Measurements from ENCODE around the gene ATP13A4. TPM values are rescaled to one million over a fixed set of nuclear protein-coding genes. Genes with fewer than 3 reads are reported as not detected.

The ATP13A4 gene
- total RNA-seq, 3 donors from 2014 or later (not counting 1 experiment from before 2014, with no cell fraction given): 1.3 to 3.9 (median 3.6) TPM

DNA sequence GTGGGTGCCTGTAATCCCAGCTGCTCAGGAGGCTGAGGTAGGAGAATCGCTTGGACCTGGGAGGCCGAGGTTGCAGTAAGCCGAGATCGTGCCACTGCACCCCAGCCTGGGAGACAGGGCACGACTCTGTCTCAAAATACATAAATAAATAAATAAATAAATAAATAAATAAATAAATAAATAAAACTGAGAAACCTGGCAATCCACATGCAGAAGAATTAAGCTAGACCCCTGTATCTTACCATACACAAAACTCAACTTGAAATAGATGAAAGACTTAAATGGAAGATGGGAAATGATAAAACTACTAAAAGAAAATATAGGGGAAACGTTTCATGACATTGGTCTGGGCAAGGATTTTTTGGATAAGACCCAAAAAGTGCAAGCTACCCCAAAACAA is 58.0 kb downstream of the ATP13A4 start:
- Histone ChIP-seq H3K4me1 (ENCODE audit: control insufficient read depth, insufficient read depth, low read length) (no peaks in the 10 kb centered on the region), H3K9me3 (ENCODE audit: control insufficient read depth, insufficient read depth, low read length) (no peaks in the 10 kb centered on the region), H3K27me3 (ENCODE audit: control insufficient read depth, insufficient read depth, low read length) (no peaks in the 10 kb centered on the region), H3K27ac (ENCODE audit: low read length) (no peak overlapping the region), H3K4me3 (ENCODE audit: low read length) (no peak overlapping the region), H3K36me3 (ENCODE audit: control insufficient read depth, insufficient read depth, low read length) (no peaks in the 10 kb centered on the region)
- peaks cover 0 to 3% of the 10 kb centered on the region in 2 donors for H3K27me3 Mint-ChIP-seq (ENCODE audit: low read depth in 2 of 2)
- H3K4me3 Mint-ChIP-seq: no peak overlapping the region
- no peak overlapping the region for H3K27ac Mint-ChIP-seq
- intact Hi-C loops (cut with micrococcal nuclease): no loop called here
- H3K9me3 Mint-ChIP-seq: no peaks in the 10 kb centered on the region
- ATAC-seq (no peak), DNase-seq (no peak)
- H3K4me1 Mint-ChIP-seq: no peaks in the 10 kb centered on the region
- no peaks in the 10 kb centered on the region for H3K36me3 Mint-ChIP-seq
- TF ChIP-seq, protein P1, sequence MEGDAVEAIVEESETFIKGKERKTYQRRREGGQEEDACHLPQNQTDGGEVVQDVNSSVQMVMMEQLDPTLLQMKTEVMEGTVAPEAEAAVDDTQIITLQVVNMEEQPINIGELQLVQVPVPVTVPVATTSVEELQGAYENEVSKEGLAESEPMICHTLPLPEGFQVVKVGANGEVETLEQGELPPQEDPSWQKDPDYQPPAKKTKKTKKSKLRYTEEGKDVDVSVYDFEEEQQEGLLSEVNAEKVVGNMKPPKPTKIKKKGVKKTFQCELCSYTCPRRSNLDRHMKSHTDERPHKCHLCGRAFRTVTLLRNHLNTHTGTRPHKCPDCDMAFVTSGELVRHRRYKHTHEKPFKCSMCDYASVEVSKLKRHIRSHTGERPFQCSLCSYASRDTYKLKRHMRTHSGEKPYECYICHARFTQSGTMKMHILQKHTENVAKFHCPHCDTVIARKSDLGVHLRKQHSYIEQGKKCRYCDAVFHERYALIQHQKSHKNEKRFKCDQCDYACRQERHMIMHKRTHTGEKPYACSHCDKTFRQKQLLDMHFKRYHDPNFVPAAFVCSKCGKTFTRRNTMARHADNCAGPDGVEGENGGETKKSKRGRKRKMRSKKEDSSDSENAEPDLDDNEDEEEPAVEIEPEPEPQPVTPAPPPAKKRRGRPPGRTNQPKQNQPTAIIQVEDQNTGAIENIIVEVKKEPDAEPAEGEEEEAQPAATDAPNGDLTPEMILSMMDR (IDR thresholded peaks at IDR 0.05): no peak
- no CpG with 5 or more reads among the region's 6 CpGs for WGBS (ENCODE audit: insufficient coverage)

DNA sequence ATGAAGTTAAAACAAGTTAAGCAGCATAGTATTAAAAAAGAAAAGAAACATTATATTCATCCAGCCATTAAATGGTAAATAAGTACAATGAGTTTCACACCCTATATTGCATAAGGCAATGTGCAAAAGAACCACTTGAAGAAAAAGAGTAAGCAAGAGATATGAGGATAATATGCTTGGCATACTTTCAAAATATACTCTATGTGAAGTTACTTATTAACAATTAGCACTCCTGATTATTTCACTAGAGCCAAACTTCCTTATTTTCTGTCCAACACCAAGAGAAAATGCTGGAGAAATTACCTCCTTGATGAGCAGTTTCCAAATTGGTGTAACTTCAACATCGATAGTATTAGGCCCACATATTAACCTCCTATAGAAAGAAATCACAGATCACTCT is 63.7 kb downstream of the ATP13A4 start:
- TF ChIP-seq, protein P1 (IDR thresholded peaks at IDR 0.05): no peak
- no peaks in the 10 kb centered on the region for H3K36me3 ChIP-seq (ENCODE audit: control insufficient read depth, insufficient read depth, low read length)
- Mint-ChIP-seq H3K4me3 (no peak overlapping the region), H3K4me1 (no peaks in the 10 kb centered on the region), H3K9me3 (peaks cover 0 to 2% of the 10 kb centered on the region in 2 donors), H3K36me3 (no peaks in the 10 kb centered on the region), H3K27ac (no peak overlapping the region), H3K27me3 (ENCODE audit: low read depth in 2 of 2) (peaks cover 0 to 3% of the 10 kb centered on the region in 2 donors)
- no peaks in the 10 kb centered on the region for H3K4me1 ChIP-seq (ENCODE audit: control insufficient read depth, insufficient read depth, low read length)
- no peaks in the 10 kb centered on the region for H3K27me3 ChIP-seq (ENCODE audit: control insufficient read depth, insufficient read depth, low read length)
- WGBS (ENCODE audit: insufficient coverage): 100% methylated on average over 1 of the region's 1 CpG
- H3K9me3 ChIP-seq (ENCODE audit: control insufficient read depth, insufficient read depth, low read length): no peaks in the 10 kb centered on the region
- no peak for DNase-seq
- no peak overlapping the region for H3K4me3 ChIP-seq (ENCODE audit: low read length)
- intact Hi-C loops (cut with micrococcal nuclease): no loop called here
- ATAC-seq: no peak
- no peak overlapping the region for H3K27ac ChIP-seq (ENCODE audit: low read length)

DNA sequence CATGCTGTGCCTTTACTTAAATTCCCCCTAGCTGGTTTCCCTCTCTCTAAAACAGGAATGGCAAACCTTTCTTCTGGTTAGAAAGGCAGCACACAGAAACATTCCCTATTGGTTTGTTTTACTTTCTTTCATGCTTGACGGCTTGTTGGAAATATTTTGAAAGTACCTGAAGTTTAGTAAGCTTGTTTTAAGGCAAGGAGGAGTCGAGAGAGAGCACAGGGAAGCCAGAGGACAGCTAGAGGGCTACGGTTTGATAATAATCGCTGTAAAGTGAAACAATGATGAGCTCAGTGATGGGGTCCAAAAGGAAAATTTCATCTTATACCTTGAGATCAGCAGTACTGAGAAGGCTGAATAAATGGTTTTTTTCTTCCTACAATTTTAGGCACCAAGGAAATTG is 64.1 kb downstream of the ATP13A4 start:
- no peak overlapping the region for H3K27ac ChIP-seq (ENCODE audit: low read length)
- TF ChIP-seq, protein P1 (IDR thresholded peaks at IDR 0.05): no peak
- intact Hi-C loops (cut with micrococcal nuclease): no loop called here

DNA sequence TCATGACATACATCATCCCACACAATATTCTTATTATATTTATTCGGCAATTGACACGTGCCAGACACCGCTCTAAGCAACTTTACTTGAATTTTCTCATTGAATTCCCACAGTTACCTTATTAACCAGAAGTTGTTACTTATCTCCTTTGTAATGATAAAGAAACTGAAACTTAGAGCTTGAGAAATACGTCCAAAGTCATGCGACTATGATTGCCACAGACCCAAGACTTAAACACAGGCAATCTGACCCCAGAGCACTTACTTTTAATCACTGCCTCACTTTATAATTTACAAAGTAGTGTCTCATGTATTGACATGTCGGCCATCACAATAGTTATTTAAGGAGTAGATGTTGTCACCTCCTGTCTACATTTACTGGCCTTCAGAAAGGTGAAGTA is 64.7 kb downstream of the ATP13A4 start:
- peaks cover 0 to 4% of the 10 kb centered on the region in 2 donors for H3K27me3 Mint-ChIP-seq (ENCODE audit: low read depth in 2 of 2)
- intact Hi-C loops (cut with micrococcal nuclease): no loop called here
- Histone ChIP-seq H3K27ac (ENCODE audit: low read length) (no peak overlapping the region), H3K4me3 (ENCODE audit: low read length) (no peak overlapping the region), H3K4me1 (ENCODE audit: control insufficient read depth, insufficient read depth, low read length) (no peaks in the 10 kb centered on the region), H3K9me3 (ENCODE audit: control insufficient read depth, insufficient read depth, low read length) (no peaks in the 10 kb centered on the region), H3K36me3 (ENCODE audit: control insufficient read depth, insufficient read depth, low read length) (no peaks in the 10 kb centered on the region), H3K27me3 (ENCODE audit: control insufficient read depth, insufficient read depth, low read length) (no peaks in the 10 kb centered on the region)
- no peaks in the 10 kb centered on the region for H3K36me3 Mint-ChIP-seq
- no peak overlapping the region for H3K4me3 Mint-ChIP-seq
- DNase-seq (no peak), ATAC-seq (no peak)
- TF ChIP-seq, protein P1 (IDR thresholded peaks at IDR 0.05): no peak
- H3K27ac Mint-ChIP-seq: no peak overlapping the region
- no peaks in the 10 kb centered on the region for H3K4me1 Mint-ChIP-seq
- 91% methylated on average over 5 of the region's 6 CpGs for WGBS (ENCODE audit: insufficient coverage)
- peaks cover 0 to 2% of the 10 kb centered on the region in 2 donors for H3K9me3 Mint-ChIP-seq

More for the DNA sequence above, 64.1 kb downstream of the ATP13A4 start:
- Mint-ChIP-seq H3K9me3 (peaks cover 0 to 2% of the 10 kb centered on the region in 2 donors), H3K4me1 (no peaks in the 10 kb centered on the region), H3K27me3 (ENCODE audit: low read depth in 2 of 2) (peaks cover 0 to 4% of the 10 kb centered on the region in 2 donors), H3K4me3 (no peak overlapping the region), H3K36me3 (no peaks in the 10 kb centered on the region), H3K27ac (no peak overlapping the region)
- H3K4me1 ChIP-seq (ENCODE audit: control insufficient read depth, insufficient read depth, low read length): no peaks in the 10 kb centered on the region
- 84% methylated on average over 4 of the region's 4 CpGs for WGBS (ENCODE audit: insufficient coverage)
- ATAC-seq (no peak), DNase-seq (no peak)
- H3K4me3 ChIP-seq (ENCODE audit: low read length): no peak overlapping the region
- no peaks in the 10 kb centered on the region for H3K36me3 ChIP-seq (ENCODE audit: control insufficient read depth, insufficient read depth, low read length)
- H3K27me3 ChIP-seq (ENCODE audit: control insufficient read depth, insufficient read depth, low read length): no peaks in the 10 kb centered on the region
- no peaks in the 10 kb centered on the region for H3K9me3 ChIP-seq (ENCODE audit: control insufficient read depth, insufficient read depth, low read length)

Data from natural killer cell (primary cell).